Psoas muscle (tissue), 8 donors: Measurements from ENCODE around the gene ACADS. TPM values are rescaled to one million over a fixed set of nuclear protein-coding genes. Genes with fewer than 3 reads are reported as not detected.
A peak's percentile ranks its signal among the peaks of the same experiment; 100 is the strongest.

ENCODE experiments used
- ATAC-seq, 4 donors: fragments of 200-7000 bp; cut with Tn5 transposase; one replicate each; pipeline ENCODE4 v1.9.1; 2020; ENCODE audit warnings: moderate library complexity in 3 of 4, mild to moderate bottlenecking in 2 of 4
- DNase-seq, 2 donors: peaks; one replicate each; pipeline ENCODE4 v3.0.0-alpha.2; 2020
- H3K27ac ChIP-seq: fragments of 200-600 bp; one replicate; pipeline ENCODE4 v1.8.0; 2022
- H3K27me3 ChIP-seq, 3 donors: fragments of 200-600 bp in 1 of 3; one replicate each; pipeline versions ENCODE4 v1.6.1 to v1.8.0; 2013 to 2022; ENCODE audit warnings: low read length in 2 of 3, mild to moderate bottlenecking in 2 of 3, moderate library complexity in 1 of 3; ENCODE audit not compliant: insufficient read depth in 3 of 3
- H3K36me3 ChIP-seq, 2 donors: fragments of 200-600 bp in 1 of 2; one replicate each; pipeline versions ENCODE4 v1.6.1 to v1.8.0; 2013 to 2022; ENCODE audit warnings: low read depth in 1 of 2, mild to moderate bottlenecking in 1 of 2, moderate library complexity in 1 of 2; ENCODE audit not compliant: insufficient read depth in 1 of 2
- H3K4me1 ChIP-seq: fragments of 200-600 bp; one replicate; pipeline ENCODE4 v1.8.0; 2022
- H3K4me3 ChIP-seq: fragments of 200-600 bp; one replicate; pipeline ENCODE4 v1.8.0; 2022; ENCODE audit warnings: mild to moderate bottlenecking
- H3K9me3 ChIP-seq: fragments of 200-600 bp; one replicate; pipeline ENCODE4 v1.8.0; 2022
- WGBS, 3 donors: extraction: QIAGEN DNeasy Blood & Tissue Kit; methylation state at CpG; one replicate each; pipeline versions ENCODE4 v1.1.6 to v1.1.7; 2013; 5-methylcytosine and 5-hydroxymethylcytosine counted together
- intact Hi-C, 2 donors: fragments of 100-400 bp; cut with DNase I; formaldehyde crosslinking; loops; one replicate each; pipeline versions ENCODE4 v1.11.0 to v1.14.2; 2022
- polyA plus RNA-seq, 3 donors: library from polyadenylated mRNA; stranded (reverse); fragments of 200-250 nt; gene quantifications; one replicate each; pipeline ENCODE4 v1.2.3, GENCODE V29; 2013
- total RNA-seq, 4 donors: library from RNA; stranded (reverse); fragmentation: NEBNext Ultra II Directional in 2 of 4; extraction: Animal tissue kit (Norgen Biotek cat#: 25700) in 2 of 4; gene quantifications; one replicate each; pipeline versions ENCODE4 v1.2.1 to v1.2.4, GENCODE V29; 2021 to 2023
- TF ChIP-seq, protein P1 (sequence below): fragments of 200-600 bp; IDR thresholded peaks from one replicate; pipeline ENCODE4 v1.8.0; 2022; ENCODE audit warnings: antibody characterized with exemption
- donor health status: healthy with polysubstance abuse.
- donor health status: DM: no; HTN: no; CAD: no; lungs with moderate emphysema.
- donor health status: Bipolar disorder and iron deficiency.
- donor health status: healthy.
- donor health status: DM: yes; HTN: yes; CAD: no.
- donor health status: DM: no; HTN: no; CAD: no.
- donor health status: DM: no; HTN: no; CAD: no.
- donor health status: DM: yes; HTN: yes; CAD: no.

The ACADS gene
- total and polyA plus RNA-seq, 7 donors = 81.9 to 120 (median 106) TPM

- intact Hi-C loops = no loop called here
- Histone ChIP-seq H3K36me3 (peaks cover 3 to 6% of the 10 kb centered on the region in 2 donors), H3K27me3 (no peaks in the 10 kb centered on the region), H3K9me3 (no peaks in the 10 kb centered on the region), H3K4me1 (peaks cover 45% of the 10 kb centered on the region), H3K27ac (peak overlapping the region; percentile 87), H3K4me3 (no peak overlapping the region)
- peak in 3 of 4 donors; percentile 1 to 16 (median 2) for ATAC-seq
- DNase-seq = no peak
- TF ChIP-seq, protein P1, sequence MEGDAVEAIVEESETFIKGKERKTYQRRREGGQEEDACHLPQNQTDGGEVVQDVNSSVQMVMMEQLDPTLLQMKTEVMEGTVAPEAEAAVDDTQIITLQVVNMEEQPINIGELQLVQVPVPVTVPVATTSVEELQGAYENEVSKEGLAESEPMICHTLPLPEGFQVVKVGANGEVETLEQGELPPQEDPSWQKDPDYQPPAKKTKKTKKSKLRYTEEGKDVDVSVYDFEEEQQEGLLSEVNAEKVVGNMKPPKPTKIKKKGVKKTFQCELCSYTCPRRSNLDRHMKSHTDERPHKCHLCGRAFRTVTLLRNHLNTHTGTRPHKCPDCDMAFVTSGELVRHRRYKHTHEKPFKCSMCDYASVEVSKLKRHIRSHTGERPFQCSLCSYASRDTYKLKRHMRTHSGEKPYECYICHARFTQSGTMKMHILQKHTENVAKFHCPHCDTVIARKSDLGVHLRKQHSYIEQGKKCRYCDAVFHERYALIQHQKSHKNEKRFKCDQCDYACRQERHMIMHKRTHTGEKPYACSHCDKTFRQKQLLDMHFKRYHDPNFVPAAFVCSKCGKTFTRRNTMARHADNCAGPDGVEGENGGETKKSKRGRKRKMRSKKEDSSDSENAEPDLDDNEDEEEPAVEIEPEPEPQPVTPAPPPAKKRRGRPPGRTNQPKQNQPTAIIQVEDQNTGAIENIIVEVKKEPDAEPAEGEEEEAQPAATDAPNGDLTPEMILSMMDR = no peak
- WGBS, 3 donors = 40 to 64% (median 47%) methylated on average over 6 of the region's 6 CpGs
Observed at GRCh38 chr12:120757949-120758348, 32.3 kb downstream of the ACADS start.

GRCh38 chr12:120758798-120759590 lies 33.4 kb downstream of the ACADS start:
- WGBS, 3 donors = 84 to 95% (median 91%) methylated on average over 7 of the region's 7 CpGs
- no peak for DNase-seq
- intact Hi-C loops = no loop called here
- H3K27ac ChIP-seq = peak overlapping the region; percentile 87
- no peaks in the 10 kb centered on the region for H3K27me3 ChIP-seq
- no peaks in the 10 kb centered on the region for H3K9me3 ChIP-seq
- TF ChIP-seq, protein P1 = no peak
- H3K4me3 ChIP-seq = no peak overlapping the region
- peaks cover 45% of the 10 kb centered on the region for H3K4me1 ChIP-seq
- H3K36me3 ChIP-seq = peaks cover 3 to 16% of the 10 kb centered on the region in 2 donors
- no peak for ATAC-seq

- peak overlapping the region; percentile 87 for H3K27ac ChIP-seq
- peaks cover 3 to 23% of the 10 kb centered on the region in 2 donors for H3K36me3 ChIP-seq
- WGBS, 3 donors = 61 to 69% (median 65%) methylated on average over 27 of the region's 27 CpGs
- H3K4me3 ChIP-seq = peak overlapping the region; percentile 41
- no peaks in the 10 kb centered on the region for H3K27me3 ChIP-seq
- DNase-seq (no peak), ATAC-seq (no peak)
- H3K4me1 ChIP-seq = peaks cover 45% of the 10 kb centered on the region
- H3K9me3 ChIP-seq = no peaks in the 10 kb centered on the region
- intact Hi-C loops = loop anchor here in 1 of 2 donors (10.0 kb wide), 1 partner anchor 75 kb away; no protein-coding TSS in a partner anchor
- TF ChIP-seq, protein P1 = no peak
Observed at GRCh38 chr12:120759591-120760348, 34.1 kb downstream of the ACADS start.

- ATAC-seq = peak; percentile 57 to 76 (median 74)
- no peaks in the 10 kb centered on the region for H3K9me3 ChIP-seq
- no peak for DNase-seq
- intact Hi-C loops = loop anchor here in 1 of 2 donors (10.0 kb wide), 1 partner anchor 74 kb away; no protein-coding TSS in a partner anchor
- TF ChIP-seq, protein P1 = no peak
- peaks cover 45% of the 10 kb centered on the region for H3K4me1 ChIP-seq
- H3K27me3 ChIP-seq = no peaks in the 10 kb centered on the region
- 62 to 74% (median 63%) methylated on average over 21 of the region's 21 CpGs for WGBS, 3 donors
- H3K27ac ChIP-seq = peak overlapping the region; percentile 87
- H3K36me3 ChIP-seq = peaks cover 3 to 32% of the 10 kb centered on the region in 2 donors
- peak overlapping the region; percentile 41 for H3K4me3 ChIP-seq
Observed at GRCh38 chr12:120760349-120761254, 35.0 kb downstream of the ACADS start.
